SU-DHL-6 (cell line): ENCODE data around the gene CLNK.

Source experiments
- EZH2phosphoT487 ChIP-seq: fragments of 200-600 bp; sonication (generic), shearing (Covaris generic); conservative IDR thresholded peaks from 2 replicates; pipeline ENCODE4 v1.6.1; 2018; ENCODE audit warnings: mild to moderate bottlenecking, antibody characterized with exemption, low read length, moderate library complexity, mixed read lengths
- TF ChIP-seq, protein P1 (sequence below): fragments of 200-600 bp; sonication (generic); IDR thresholded peaks from one replicate; pipeline ENCODE4 v1.5.1; 2017; ENCODE audit warnings: antibody characterized with exemption, mild to moderate bottlenecking, low read length, moderate library complexity; ENCODE audit not compliant: insufficient read depth, poor library complexity, severe bottlenecking

DNA sequence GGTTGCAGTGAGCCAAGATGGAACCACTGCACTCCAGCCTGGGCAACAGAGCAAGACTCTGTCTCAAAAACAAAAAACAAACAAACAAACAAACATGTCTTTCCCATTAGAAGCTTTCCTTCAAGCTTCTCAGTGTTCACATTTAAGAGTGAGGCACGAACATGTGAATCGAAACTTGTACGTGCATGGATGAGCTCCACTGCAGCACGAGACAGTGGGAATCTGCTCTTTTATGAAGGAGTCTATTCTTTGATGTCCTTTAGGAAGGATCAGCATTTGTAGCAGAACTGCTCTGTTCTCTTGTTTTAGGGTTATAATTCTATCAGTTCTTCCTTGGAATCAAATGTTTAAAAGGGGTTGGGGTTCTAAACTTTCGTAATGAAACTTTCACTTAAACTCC is 204.0 kb downstream of the CLNK start:
- TF ChIP-seq, protein P1, sequence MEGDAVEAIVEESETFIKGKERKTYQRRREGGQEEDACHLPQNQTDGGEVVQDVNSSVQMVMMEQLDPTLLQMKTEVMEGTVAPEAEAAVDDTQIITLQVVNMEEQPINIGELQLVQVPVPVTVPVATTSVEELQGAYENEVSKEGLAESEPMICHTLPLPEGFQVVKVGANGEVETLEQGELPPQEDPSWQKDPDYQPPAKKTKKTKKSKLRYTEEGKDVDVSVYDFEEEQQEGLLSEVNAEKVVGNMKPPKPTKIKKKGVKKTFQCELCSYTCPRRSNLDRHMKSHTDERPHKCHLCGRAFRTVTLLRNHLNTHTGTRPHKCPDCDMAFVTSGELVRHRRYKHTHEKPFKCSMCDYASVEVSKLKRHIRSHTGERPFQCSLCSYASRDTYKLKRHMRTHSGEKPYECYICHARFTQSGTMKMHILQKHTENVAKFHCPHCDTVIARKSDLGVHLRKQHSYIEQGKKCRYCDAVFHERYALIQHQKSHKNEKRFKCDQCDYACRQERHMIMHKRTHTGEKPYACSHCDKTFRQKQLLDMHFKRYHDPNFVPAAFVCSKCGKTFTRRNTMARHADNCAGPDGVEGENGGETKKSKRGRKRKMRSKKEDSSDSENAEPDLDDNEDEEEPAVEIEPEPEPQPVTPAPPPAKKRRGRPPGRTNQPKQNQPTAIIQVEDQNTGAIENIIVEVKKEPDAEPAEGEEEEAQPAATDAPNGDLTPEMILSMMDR: no peak
- no peak for TF ChIP-seq EZH2phosphoT487
